Activated T-cell treated with anti-CD3 and anti-CD28 coated beads, Interleukin-2, amount 50 U/mL, for 72 hours (primary cell): Measurements from ENCODE around the gene ST6GALNAC2. TPM values are rescaled to one million over a fixed set of nuclear protein-coding genes. Genes with fewer than 3 reads are reported as not detected.
"Not testable (repeated sequence)": the region's sequence is repeated elsewhere in the genome, so short reads cannot be mapped to it uniquely, and the experiment has no call there.

Source experiments
- ATAC-seq, 2 donors: fragments of 150-1000 bp; cut with Tn5 transposase; replicated peaks in 1 of 2; 2 replicates each; pipeline ENCODE4 v1.10.0; 2021; ENCODE audit warnings: moderate library complexity in 2 of 2, mild to moderate bottlenecking in 1 of 2
- DNase-seq, 2 donors: peaks; one replicate each; pipeline ENCODE4 v3.0.0; 2021 to 2022; ENCODE audit warnings: mixed read lengths in 1 of 2
- H3K27ac Mint-ChIP-seq: one replicate; pipeline ENCODE4 v1.8.0; 2022; ENCODE audit warnings: mild to moderate bottlenecking, moderate library complexity, mixed read lengths
- H3K27me3 Mint-ChIP-seq: one replicate; pipeline ENCODE4 v1.8.0; 2022; ENCODE audit warnings: low read depth, mixed read lengths
- H3K36me3 Mint-ChIP-seq, 2 donors: one replicate each; pipeline ENCODE4 v1.8.0; 2022; ENCODE audit warnings: mixed read lengths in 2 of 2, mild to moderate bottlenecking in 1 of 2; ENCODE audit not compliant: insufficient read depth in 2 of 2
- H3K4me1 Mint-ChIP-seq: one replicate; pipeline ENCODE4 v1.8.0; 2022; ENCODE audit warnings: low read depth, mixed read lengths
- H3K4me3 Mint-ChIP-seq, 2 donors: one replicate each; pipeline ENCODE4 v1.8.0; 2022; ENCODE audit warnings: mild to moderate bottlenecking in 2 of 2, mixed read lengths in 2 of 2, moderate library complexity in 2 of 2
- H3K9me3 Mint-ChIP-seq, 2 donors: one replicate each; pipeline ENCODE4 v1.8.0; 2022; ENCODE audit warnings: mixed read lengths in 2 of 2
- total RNA-seq, 2 donors: library from RNA; stranded (reverse); gene quantifications; one replicate each; pipeline ENCODE4 v1.2.3, GENCODE V29; 2022

ST6GALNAC2 gene
- total RNA-seq, 2 donors from 2014 or later: 1.0 to 1.2 TPM

GRCh38 chr17:76563359-76563758, 22.3 kb downstream of the ST6GALNAC2 start:
- ATAC-seq, H3K9me3 Mint-ChIP-seq, DNase-seq, H3K27me3 Mint-ChIP-seq: not testable (repeated sequence)
- peak overlapping the region; percentile 83 for H3K27ac Mint-ChIP-seq
- peaks cover 12 to 38% of the 10 kb centered on the region in 2 donors for H3K36me3 Mint-ChIP-seq
- H3K4me3 Mint-ChIP-seq: peak overlapping the region in 1 of 2 donors; percentile 65
- H3K4me1 Mint-ChIP-seq: peaks cover 91% of the 10 kb centered on the region

DNA sequence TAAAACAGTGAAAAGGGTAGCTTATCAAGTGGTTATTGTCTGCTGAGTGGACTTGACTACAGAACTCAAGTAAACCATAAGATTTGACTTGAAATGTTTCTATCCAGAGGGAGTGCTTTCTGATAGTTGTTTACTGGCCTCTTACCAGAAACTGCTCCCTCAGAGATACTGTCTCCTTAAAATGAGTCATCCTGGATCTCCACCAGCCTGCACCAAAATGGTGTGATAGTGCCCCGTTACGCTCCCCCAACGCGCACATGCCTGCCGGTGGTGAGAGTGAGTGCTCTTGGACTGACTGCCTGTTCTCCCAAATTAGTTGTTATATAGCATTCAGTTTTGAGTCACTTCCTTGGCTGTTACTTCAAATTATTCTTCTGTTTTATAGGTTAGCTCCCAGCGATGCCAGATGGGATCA, 22.9 kb downstream of the ST6GALNAC2 start:
- H3K4me3 Mint-ChIP-seq: peak overlapping the region; percentile 37 to 65
- DNase-seq: no peak
- H3K27ac Mint-ChIP-seq: peak overlapping the region; percentile 83

DNA sequence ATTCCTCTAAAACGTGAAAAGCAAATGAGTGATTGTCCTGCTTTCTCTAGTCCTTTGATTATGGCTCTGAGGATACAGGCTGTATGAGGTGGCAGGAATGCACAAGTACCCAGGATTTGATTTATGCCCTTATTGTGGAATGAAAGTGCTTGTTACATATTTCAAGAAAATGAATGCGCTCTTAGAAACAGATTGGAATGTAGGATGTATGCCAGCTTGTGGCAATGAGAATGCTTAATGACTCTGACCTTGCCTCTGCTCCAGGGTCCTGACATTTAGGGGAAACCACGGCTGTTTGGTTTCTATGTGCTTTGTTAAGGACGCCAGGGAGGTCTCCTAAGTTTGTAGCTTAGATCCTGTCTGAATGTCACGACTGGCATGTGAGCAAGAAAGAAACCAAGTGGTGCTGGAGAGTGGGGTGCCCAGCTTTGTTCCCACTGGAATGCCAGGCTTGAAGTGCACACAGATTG, 23.8 kb downstream of the ST6GALNAC2 start:
- Mint-ChIP-seq H3K27ac (peak overlapping the region; percentile 92), H3K36me3 (peaks cover 20 to 50% of the 10 kb centered on the region in 2 donors), H3K4me1 (peaks cover 87% of the 10 kb centered on the region), H3K27me3 (no peaks in the 10 kb centered on the region), H3K9me3 (no peaks in the 10 kb centered on the region), H3K4me3 (peak overlapping the region; percentile 99)
- DNase-seq (no peak), ATAC-seq (no peak)

More for the DNA sequence above, 22.9 kb downstream of the ST6GALNAC2 start:
- Mint-ChIP-seq H3K9me3 (no peaks in the 10 kb centered on the region), H3K27me3 (no peaks in the 10 kb centered on the region), H3K36me3 (peaks cover 15 to 42% of the 10 kb centered on the region in 2 donors), H3K4me1 (peaks cover 86% of the 10 kb centered on the region)
- peak; percentile 23 to 34 for ATAC-seq

DNA sequence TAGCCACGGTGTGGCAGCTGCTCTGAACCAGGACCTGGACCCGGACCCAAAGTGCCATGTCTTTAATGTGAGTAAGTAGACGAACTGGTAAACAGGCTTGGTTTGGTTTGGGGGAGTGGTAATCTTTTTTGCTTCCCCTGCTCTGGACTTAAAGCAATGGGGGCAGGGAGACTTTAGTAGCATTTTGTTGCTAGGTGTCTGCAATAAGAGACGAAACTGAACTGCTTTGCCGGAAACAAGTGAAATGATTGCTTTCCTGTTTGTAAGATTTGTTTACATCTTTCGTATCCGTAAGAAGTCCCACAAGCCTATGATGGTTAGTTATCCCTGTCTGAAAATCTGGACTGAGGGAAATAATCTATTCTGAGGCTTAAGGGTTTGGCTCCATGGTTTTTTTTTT, 24.3 kb downstream of the ST6GALNAC2 start:
- Mint-ChIP-seq H3K27ac (peak overlapping the region; percentile 92), H3K4me1 (peaks cover 87% of the 10 kb centered on the region), H3K9me3 (no peaks in the 10 kb centered on the region), H3K36me3 (peaks cover 20 to 49% of the 10 kb centered on the region in 2 donors), H3K27me3 (no peaks in the 10 kb centered on the region), H3K4me3 (peak overlapping the region; percentile 99)
- ATAC-seq (no peak), DNase-seq (no peak)

GRCh38 chr17:76560877-76561221, 24.8 kb downstream of the ST6GALNAC2 start:
- H3K27me3 Mint-ChIP-seq: no peaks in the 10 kb centered on the region
- H3K9me3 Mint-ChIP-seq: no peaks in the 10 kb centered on the region
- peaks cover 20 to 44% of the 10 kb centered on the region in 2 donors for H3K36me3 Mint-ChIP-seq
- H3K4me3 Mint-ChIP-seq: peak overlapping the region; percentile 99
- H3K27ac Mint-ChIP-seq: peak overlapping the region; percentile 92
- peaks cover 86% of the 10 kb centered on the region for H3K4me1 Mint-ChIP-seq
- no peak for DNase-seq
- ATAC-seq: no peak

- Mint-ChIP-seq H3K36me3 (peaks cover 19 to 38% of the 10 kb centered on the region in 2 donors), H3K27me3 (no peaks in the 10 kb centered on the region), H3K27ac (peak overlapping the region; percentile 92), H3K4me3 (peak overlapping the region; percentile 99), H3K9me3 (no peaks in the 10 kb centered on the region), H3K4me1 (peaks cover 84% of the 10 kb centered on the region)
- DNase-seq: no peak
- peak in 1 of 2 donors; percentile 4 for ATAC-seq
Observed at GRCh38 chr17:76560036-76560876, 25.4 kb downstream of the ST6GALNAC2 start.

DNA sequence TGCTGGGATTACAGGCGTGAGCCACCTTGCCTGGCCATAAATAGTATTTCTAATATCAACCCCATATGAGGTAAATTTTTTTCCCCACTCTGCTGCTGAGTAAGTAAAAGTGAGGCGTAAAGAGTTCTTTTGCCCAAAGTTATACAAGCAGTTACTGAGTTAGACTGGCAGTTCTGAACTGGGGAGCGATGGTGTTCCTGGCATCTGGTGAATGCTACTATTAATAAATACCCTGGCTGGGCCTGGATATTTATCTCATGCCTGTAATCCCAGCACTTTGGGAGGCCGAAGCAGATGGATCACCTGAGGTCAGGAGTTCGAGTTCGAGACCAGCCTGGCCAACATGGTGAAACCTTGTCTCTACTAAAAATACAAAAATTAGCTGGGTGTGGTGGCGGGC, 26.2 kb downstream of the ST6GALNAC2 start:
- H3K9me3 Mint-ChIP-seq, ATAC-seq, H3K27me3 Mint-ChIP-seq, DNase-seq: not testable (repeated sequence)
- Mint-ChIP-seq H3K4me3 (peak overlapping the region; percentile 99), H3K4me1 (peaks cover 82% of the 10 kb centered on the region), H3K27ac (peak overlapping the region; percentile 99), H3K36me3 (peaks cover 18 to 33% of the 10 kb centered on the region in 2 donors)

GRCh38 chr17:76558198-76559095, 27.2 kb downstream of the ST6GALNAC2 start:
- peak overlapping the region; percentile 99 for H3K27ac Mint-ChIP-seq

DNA sequence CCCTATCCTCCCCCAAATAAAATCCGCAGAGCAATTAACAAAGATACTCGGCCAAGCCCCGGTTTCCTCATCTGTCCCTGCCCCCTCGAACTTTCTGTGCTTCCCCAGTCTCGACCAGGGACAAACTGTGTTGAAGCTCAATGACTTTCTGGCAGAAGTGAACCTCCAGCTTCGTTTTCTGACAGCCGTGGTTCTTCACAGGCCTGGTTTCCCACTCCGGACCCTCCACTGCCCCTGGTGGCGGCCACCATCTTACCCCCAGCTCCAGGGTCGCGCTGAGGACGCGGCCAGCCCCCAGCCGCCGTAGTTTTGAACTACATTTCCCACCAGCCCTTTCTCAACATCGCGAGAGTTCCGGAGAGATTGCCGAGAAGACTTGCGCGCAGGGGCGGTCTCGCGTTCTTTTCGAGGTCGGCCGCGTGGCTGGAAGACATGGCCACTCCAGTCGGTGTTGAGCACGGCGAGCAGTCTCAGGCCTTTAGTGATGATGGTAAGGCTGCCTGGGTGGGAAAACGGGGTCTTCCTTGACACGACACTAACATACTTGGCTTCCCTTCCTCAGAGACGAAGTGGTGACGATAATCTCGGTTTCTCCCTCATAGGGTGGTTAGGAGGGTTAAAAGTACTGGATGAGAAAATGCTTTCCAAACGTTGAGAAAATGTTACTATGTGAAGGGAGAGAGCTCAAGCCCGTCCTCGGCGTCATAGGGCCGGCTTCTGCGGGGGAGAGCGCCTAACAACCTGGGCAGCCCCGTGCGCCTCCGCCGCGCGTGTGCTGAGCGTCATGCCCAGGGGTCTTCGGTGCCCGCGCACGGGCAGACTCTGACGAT, 28.1 kb downstream of the ST6GALNAC2 start:
- H3K27me3 Mint-ChIP-seq: no peaks in the 10 kb centered on the region
- H3K4me3 Mint-ChIP-seq: peak overlapping the region; percentile 99
- DNase-seq: peak; percentile 95 to 97
- peaks cover 71% of the 10 kb centered on the region for H3K4me1 Mint-ChIP-seq
- H3K27ac Mint-ChIP-seq: peak overlapping the region; percentile 99
- peak; percentile 87 to 94 for ATAC-seq
- H3K36me3 Mint-ChIP-seq: peaks cover 18 to 28% of the 10 kb centered on the region in 2 donors
- H3K9me3 Mint-ChIP-seq: no peaks in the 10 kb centered on the region

More at GRCh38 chr17:76558198-76559095, 27.2 kb downstream of the ST6GALNAC2 start:
- H3K27me3 Mint-ChIP-seq: no peaks in the 10 kb centered on the region
- ATAC-seq (peak; percentile 46 to 65), DNase-seq (peak; percentile 38 to 47)
- no peaks in the 10 kb centered on the region for H3K9me3 Mint-ChIP-seq
- H3K4me3 Mint-ChIP-seq: peak overlapping the region; percentile 99
- H3K4me1 Mint-ChIP-seq: peaks cover 80% of the 10 kb centered on the region
- peaks cover 18 to 32% of the 10 kb centered on the region in 2 donors for H3K36me3 Mint-ChIP-seq

DNA sequence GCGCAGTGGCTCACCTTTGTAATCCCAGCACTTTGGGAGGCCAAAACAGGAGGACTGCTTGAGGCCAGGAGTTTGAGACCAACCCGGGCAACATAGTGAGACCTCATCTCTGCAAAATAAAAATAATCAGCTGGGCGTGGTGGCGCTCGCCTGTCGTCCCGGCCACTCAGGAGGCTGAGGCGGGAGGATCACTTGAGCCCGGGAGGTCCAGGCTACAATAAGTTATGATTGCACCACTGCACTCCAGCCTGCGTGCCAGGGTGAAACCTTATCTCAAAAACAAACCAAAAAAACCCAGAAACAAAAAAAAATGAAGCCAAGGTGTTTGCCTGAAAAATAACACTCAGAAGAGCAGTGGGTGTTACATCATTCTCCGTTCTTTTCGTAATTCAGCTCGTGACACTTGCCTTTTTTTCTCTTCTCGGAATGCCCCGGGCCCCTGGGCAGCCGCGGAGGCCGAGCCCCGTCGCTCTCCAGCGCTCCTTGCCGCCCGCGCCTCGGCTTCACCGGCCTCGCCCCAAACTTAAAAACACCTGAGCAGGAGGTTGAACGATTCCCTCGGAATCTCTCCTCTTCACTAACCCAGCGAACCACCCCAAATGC, 28.8 kb downstream of the ST6GALNAC2 start:
- peak overlapping the region; percentile 99 for H3K4me3 Mint-ChIP-seq
- peak; percentile 30 to 35 for ATAC-seq
- DNase-seq: peak; percentile 52 to 55
- H3K27ac Mint-ChIP-seq: peak overlapping the region; percentile 99
- H3K4me1 Mint-ChIP-seq: peaks cover 65% of the 10 kb centered on the region
- H3K36me3 Mint-ChIP-seq: peaks cover 17 to 24% of the 10 kb centered on the region in 2 donors
- H3K9me3 Mint-ChIP-seq: no peaks in the 10 kb centered on the region
- H3K27me3 Mint-ChIP-seq: no peaks in the 10 kb centered on the region

GRCh38 chr17:76554131-76554530, 31.5 kb downstream of the ST6GALNAC2 start:
- H3K4me3 Mint-ChIP-seq: no peak overlapping the region
- H3K4me1 Mint-ChIP-seq: peaks cover 45% of the 10 kb centered on the region
- H3K9me3 Mint-ChIP-seq: no peaks in the 10 kb centered on the region
- DNase-seq (no peak), ATAC-seq (no peak)
- peaks cover 10 to 14% of the 10 kb centered on the region in 2 donors for H3K36me3 Mint-ChIP-seq
- H3K27me3 Mint-ChIP-seq: no peaks in the 10 kb centered on the region
- H3K27ac Mint-ChIP-seq: no peak overlapping the region
